Measurements from ENCODE around the gene IGBP1. TPM values are rescaled to one million over a fixed set of nuclear protein-coding genes. Genes with fewer than 3 reads are reported as not detected.

IGBP1 gene
- total and polyA plus RNA-seq, 3 experiments from 2014 or later: 33.6 to 59.3 (median 33.6) TPM

DNA sequence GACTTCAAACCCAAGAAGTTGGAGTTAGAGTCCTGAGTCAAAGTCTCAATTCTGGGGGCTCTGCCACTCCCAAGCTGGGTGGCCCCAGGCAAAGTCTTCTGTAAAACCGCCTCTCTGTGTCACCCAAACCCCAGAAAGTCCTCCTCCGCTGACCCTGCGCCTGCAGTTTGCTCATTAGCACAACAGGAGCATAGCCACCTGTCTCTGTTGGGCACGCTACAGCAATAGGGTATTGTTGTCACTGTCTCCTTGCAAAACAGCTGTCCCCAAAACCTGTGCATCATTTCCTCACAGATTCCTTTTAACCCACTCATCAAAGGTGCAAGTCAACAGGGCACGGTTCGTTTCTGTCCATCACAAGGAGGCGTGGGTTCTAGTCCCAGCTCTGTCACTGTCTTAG lies 36.0 kb downstream of the IGBP1 start:
- no peak overlapping the region for H3K27ac ChIP-seq (ENCODE audit: low read depth, low read length)
- peak overlapping the region in 1 of 8 donors; percentile 39 for H3K27ac Mint-ChIP-seq
- H3K9me3 Mint-ChIP-seq: no peaks in the 10 kb centered on the region
- ChIA-PET CTCF (no interaction called here), POLR2A (no interaction called here)
- no peaks in the 10 kb centered on the region for H3K9me3 ChIP-seq (ENCODE audit: low read length)
- no peaks in the 10 kb centered on the region for H3K36me3 ChIP-seq (ENCODE audit: insufficient read depth, low read length)
- DNase-seq: no peak
- H3K4me3 ChIP-seq (ENCODE audit: low read length): no peak overlapping the region
- H3K4me1 ChIP-seq (ENCODE audit: insufficient read depth, low read length): no peaks in the 10 kb centered on the region
- no peaks in the 10 kb centered on the region for H3K27me3 ChIP-seq (ENCODE audit: insufficient read depth, low read length, poor library complexity, severe bottlenecking)
- no peaks in the 10 kb centered on the region for H3K4me1 Mint-ChIP-seq
- peaks cover 0 to 4% of the 10 kb centered on the region in 2 donors for H3K27me3 Mint-ChIP-seq
- H3K36me3 Mint-ChIP-seq: peaks cover 0 to 30% (median 8%) of the 10 kb centered on the region in 3 donors
- H3K4me3 Mint-ChIP-seq: no peak overlapping the region

DNA sequence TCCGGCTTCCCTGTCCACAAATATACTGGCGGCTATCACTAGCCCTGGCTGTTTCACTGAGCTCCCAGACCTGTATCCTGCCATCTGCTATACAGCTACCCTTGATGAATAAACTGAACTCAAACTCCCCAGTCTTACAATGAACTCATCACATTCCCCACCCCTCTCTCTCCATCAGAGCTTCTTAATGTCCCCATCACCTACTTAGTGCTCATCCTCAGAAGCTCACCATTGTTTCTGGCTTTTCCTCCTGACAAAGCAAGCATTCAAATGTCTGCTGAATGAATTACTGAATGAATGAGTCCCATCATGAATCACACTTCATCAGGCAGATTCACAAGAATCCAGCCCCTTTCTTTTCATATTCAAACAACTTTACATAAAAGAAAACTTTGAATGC lies 38.4 kb downstream of the IGBP1 start:
- H3K4me3 ChIP-seq (ENCODE audit: low read length): no peak overlapping the region
- POLR2A ChIA-PET: no interaction called here

DNA sequence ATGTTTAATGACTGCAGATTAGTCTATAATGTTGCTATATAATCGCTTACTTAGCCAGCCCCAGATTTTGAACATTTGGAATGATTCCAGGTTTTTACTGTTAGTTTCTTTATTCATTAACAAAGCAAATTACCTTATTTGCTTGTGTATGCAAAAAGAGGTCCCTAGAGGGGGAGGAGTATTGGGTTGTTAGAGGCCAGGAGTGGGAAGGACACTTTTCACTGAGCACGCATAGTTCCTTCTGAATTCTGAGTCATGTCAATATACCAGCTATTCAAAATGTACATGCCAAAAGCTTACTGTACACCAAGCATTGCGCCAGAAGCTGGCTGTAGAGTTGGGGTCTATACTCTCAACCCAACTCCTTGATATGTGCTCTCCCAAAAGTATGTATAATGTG lies 39.0 kb downstream of the IGBP1 start:
- POLR2A ChIA-PET: no interaction called here
- Mint-ChIP-seq H3K36me3 (peaks cover 0 to 6% (median 0%) of the 10 kb centered on the region in 3 donors), H3K9me3 (no peaks in the 10 kb centered on the region), H3K27ac (no peak overlapping the region), H3K4me1 (no peaks in the 10 kb centered on the region), H3K4me3 (no peak overlapping the region), H3K27me3 (peaks cover 0 to 9% of the 10 kb centered on the region in 2 donors)
- no peak for DNase-seq
- Histone ChIP-seq H3K27me3 (ENCODE audit: insufficient read depth, low read length, poor library complexity, severe bottlenecking) (no peaks in the 10 kb centered on the region), H3K4me1 (ENCODE audit: insufficient read depth, low read length) (no peaks in the 10 kb centered on the region), H3K27ac (ENCODE audit: low read depth, low read length) (no peak overlapping the region), H3K4me3 (ENCODE audit: low read length) (no peak overlapping the region), H3K36me3 (ENCODE audit: insufficient read depth, low read length) (no peaks in the 10 kb centered on the region), H3K9me3 (ENCODE audit: low read length) (no peaks in the 10 kb centered on the region)
- CTCF ChIA-PET: no interaction called here

More for the DNA sequence above, 38.4 kb downstream of the IGBP1 start:
- no peak for DNase-seq
- Mint-ChIP-seq H3K36me3 (peaks cover 0 to 10% (median 2%) of the 10 kb centered on the region in 3 donors), H3K27me3 (peaks cover 0 to 6% of the 10 kb centered on the region in 2 donors), H3K4me1 (no peaks in the 10 kb centered on the region), H3K9me3 (no peaks in the 10 kb centered on the region), H3K27ac (peak overlapping the region in 1 of 8 donors; percentile 15), H3K4me3 (no peak overlapping the region)
- Histone ChIP-seq H3K4me1 (ENCODE audit: insufficient read depth, low read length) (no peaks in the 10 kb centered on the region), H3K27ac (ENCODE audit: low read depth, low read length) (no peak overlapping the region), H3K9me3 (ENCODE audit: low read length) (no peaks in the 10 kb centered on the region), H3K36me3 (ENCODE audit: insufficient read depth, low read length) (no peaks in the 10 kb centered on the region), H3K27me3 (ENCODE audit: insufficient read depth, low read length, poor library complexity, severe bottlenecking) (no peaks in the 10 kb centered on the region)
- CTCF ChIA-PET: no interaction called here

DNA sequence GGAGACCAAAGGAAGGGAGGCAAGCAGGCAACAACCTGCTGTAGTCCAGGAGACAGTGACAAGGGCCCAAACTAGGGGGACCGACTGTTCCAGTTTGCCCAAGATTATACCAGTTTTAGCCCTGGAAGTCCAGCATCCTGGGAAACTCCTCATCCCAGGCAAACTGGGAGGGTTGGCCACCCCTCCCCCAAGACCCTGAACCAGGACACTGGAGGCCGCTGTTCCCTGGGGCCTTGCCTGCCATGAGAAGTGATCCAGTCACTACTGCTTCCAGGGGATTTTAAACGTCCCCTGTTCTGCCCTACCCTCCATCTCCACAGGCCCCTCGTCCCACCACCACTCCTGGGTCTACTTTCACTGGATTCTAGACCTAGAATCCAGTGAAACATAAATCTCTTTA lies 39.7 kb downstream of the IGBP1 start:
- no peak overlapping the region for H3K4me3 ChIP-seq (ENCODE audit: low read length)
- no peak for DNase-seq
- no peaks in the 10 kb centered on the region for H3K36me3 Mint-ChIP-seq

DNA sequence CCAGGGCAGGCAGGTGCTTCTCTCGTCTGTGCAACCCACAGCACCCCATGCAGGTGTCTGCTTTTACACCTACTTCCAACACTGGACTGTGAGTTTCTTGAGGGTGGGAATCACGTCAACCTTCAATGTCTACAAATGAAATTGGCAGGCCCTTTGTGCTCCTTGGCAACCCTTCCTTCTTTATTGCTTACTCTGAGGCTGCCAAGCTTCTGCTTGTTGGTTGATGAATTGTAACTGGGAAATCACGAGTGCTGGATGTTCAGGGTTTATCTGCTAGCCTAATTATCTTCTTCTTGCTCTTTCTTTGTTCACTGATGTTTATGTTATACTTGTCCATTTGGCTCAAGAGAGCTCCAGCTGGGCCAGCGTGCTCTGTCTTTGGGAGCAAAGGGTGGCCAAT lies 41.5 kb downstream of the IGBP1 start:
- Mint-ChIP-seq H3K36me3 (no peaks in the 10 kb centered on the region), H3K4me1 (no peaks in the 10 kb centered on the region), H3K4me3 (no peak overlapping the region), H3K27me3 (peaks cover 0 to 13% of the 10 kb centered on the region in 2 donors), H3K9me3 (no peaks in the 10 kb centered on the region), H3K27ac (peak overlapping the region in 1 of 8 donors; percentile 91)
- Histone ChIP-seq H3K36me3 (ENCODE audit: insufficient read depth, low read length) (no peaks in the 10 kb centered on the region), H3K4me3 (ENCODE audit: low read length) (no peak overlapping the region), H3K4me1 (ENCODE audit: insufficient read depth, low read length) (no peaks in the 10 kb centered on the region), H3K27me3 (ENCODE audit: insufficient read depth, low read length, poor library complexity, severe bottlenecking) (no peaks in the 10 kb centered on the region), H3K9me3 (ENCODE audit: low read length) (no peaks in the 10 kb centered on the region), H3K27ac (ENCODE audit: low read depth, low read length) (no peak overlapping the region)
- POLR2A ChIA-PET: no interaction called here
- CTCF ChIA-PET: no interaction called here
- no peak for DNase-seq

More for the DNA sequence above, 39.7 kb downstream of the IGBP1 start:
- Mint-ChIP-seq H3K27ac (peak overlapping the region in 1 of 8 donors; percentile 43), H3K27me3 (peaks cover 0 to 10% of the 10 kb centered on the region in 2 donors), H3K4me1 (no peaks in the 10 kb centered on the region), H3K4me3 (no peak overlapping the region), H3K9me3 (no peaks in the 10 kb centered on the region)
- Histone ChIP-seq H3K27me3 (ENCODE audit: insufficient read depth, low read length, poor library complexity, severe bottlenecking) (no peaks in the 10 kb centered on the region), H3K36me3 (ENCODE audit: insufficient read depth, low read length) (no peaks in the 10 kb centered on the region), H3K27ac (ENCODE audit: low read depth, low read length) (no peak overlapping the region), H3K4me1 (ENCODE audit: insufficient read depth, low read length) (no peaks in the 10 kb centered on the region), H3K9me3 (ENCODE audit: low read length) (no peaks in the 10 kb centered on the region)
- POLR2A ChIA-PET: no interaction called here
- CTCF ChIA-PET: no interaction called here

DNA sequence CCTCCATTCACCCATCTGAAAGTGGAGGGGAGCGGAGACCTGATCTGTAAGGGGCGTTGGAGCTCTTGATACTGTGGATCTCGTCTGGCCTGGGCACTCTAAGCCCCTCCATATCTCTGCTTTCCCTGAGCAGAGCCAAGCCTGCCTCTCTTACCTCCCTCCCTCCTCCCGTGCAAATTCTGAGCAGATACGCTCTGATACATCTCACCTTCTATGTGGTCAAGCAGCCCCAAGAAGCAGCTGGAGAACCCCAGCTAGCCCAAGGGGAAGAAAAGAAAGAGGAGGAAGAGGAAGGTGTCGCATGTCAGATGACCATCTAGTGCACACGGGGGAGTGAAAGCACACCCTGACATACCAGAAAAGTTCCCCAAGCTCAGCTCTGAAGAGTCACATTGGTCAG lies 42.1 kb downstream of the IGBP1 start:
- Histone ChIP-seq H3K4me3 (ENCODE audit: low read length) (no peak overlapping the region), H3K4me1 (ENCODE audit: insufficient read depth, low read length) (no peaks in the 10 kb centered on the region), H3K36me3 (ENCODE audit: insufficient read depth, low read length) (no peaks in the 10 kb centered on the region), H3K9me3 (ENCODE audit: low read length) (no peaks in the 10 kb centered on the region), H3K27me3 (ENCODE audit: insufficient read depth, low read length, poor library complexity, severe bottlenecking) (no peaks in the 10 kb centered on the region), H3K27ac (ENCODE audit: low read depth, low read length) (no peak overlapping the region)
- DNase-seq: no peak
- no peaks in the 10 kb centered on the region for H3K9me3 Mint-ChIP-seq
- H3K27ac Mint-ChIP-seq: peak overlapping the region in 1 of 8 donors; percentile 24
- no peaks in the 10 kb centered on the region for H3K36me3 Mint-ChIP-seq
- no peaks in the 10 kb centered on the region for H3K4me1 Mint-ChIP-seq
- no peak overlapping the region for H3K4me3 Mint-ChIP-seq
- ChIA-PET CTCF (no interaction called here), POLR2A (no interaction called here)
- H3K27me3 Mint-ChIP-seq: peaks cover 0 to 13% of the 10 kb centered on the region in 2 donors

DNA sequence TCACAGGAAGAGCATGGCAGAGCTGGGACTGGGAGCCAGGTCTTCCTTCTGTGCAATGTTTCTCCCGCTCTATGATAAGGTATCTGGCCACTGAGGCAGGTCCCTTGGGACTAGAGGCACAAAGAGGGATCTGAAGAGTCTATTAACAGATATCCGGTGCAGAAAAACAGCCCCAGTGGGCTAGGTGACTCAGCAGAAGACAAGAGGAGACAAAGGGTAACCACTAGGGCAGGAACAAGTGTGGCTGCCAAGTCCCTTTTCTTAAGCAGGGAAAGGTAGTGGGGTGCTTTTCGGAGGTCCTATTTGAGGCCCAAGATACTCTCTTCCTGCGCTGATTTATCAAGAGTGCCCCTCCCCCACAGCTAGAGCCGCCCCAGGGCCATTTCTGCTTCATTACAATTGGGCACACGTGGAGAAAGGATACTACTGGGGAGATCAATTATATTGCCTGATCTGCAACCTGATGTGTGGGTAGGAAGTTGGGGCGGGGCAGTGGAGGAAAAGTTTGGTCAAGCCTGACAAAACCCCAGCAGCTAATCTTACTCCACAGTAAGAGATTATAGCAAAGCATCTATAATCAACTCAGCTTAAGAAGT lies 43.8 kb downstream of the IGBP1 start, which contains the start of gene DGAT2L6:
Gene DGAT2L6 (plus strand): TSS at position 546 of the 596 bp plus-strand sequence. CDS start 100 bp downstream, outside the sequence.
- peak within 1 kb of the TSS in 1 of 8 donors; percentile 81 for H3K27ac Mint-ChIP-seq

DNA sequence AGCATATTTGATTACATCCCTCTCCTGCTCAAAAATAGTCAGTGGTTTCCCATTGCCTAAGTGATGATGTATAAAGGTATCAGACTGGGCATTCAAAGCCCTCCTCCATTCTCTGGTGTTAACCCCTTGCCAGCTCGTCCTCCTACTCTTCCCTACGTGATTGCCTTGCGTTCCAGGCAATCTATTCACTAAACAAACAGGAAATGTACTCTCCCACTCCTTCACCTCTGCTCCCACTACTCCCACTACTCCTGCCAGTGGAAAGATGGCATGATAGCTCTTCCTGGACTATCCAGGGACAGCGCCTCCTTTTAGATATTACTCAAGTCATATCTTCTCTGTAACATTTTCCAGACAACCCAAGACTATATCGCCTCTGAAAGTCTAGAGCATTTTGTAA lies 49.8 kb downstream of the IGBP1 start:
- H3K9me3 ChIP-seq (ENCODE audit: low read length): no peaks in the 10 kb centered on the region
- no peak for DNase-seq
- H3K4me3 Mint-ChIP-seq: no peak overlapping the region
- no peaks in the 10 kb centered on the region for H3K4me1 ChIP-seq (ENCODE audit: insufficient read depth, low read length)
- peaks cover 0 to 3% (median 0%) of the 10 kb centered on the region in 3 donors for H3K36me3 Mint-ChIP-seq
- H3K36me3 ChIP-seq (ENCODE audit: insufficient read depth, low read length): no peaks in the 10 kb centered on the region
- H3K4me1 Mint-ChIP-seq: no peaks in the 10 kb centered on the region
- H3K27me3 ChIP-seq (ENCODE audit: insufficient read depth, low read length, poor library complexity, severe bottlenecking): no peaks in the 10 kb centered on the region
- no peak overlapping the region for H3K4me3 ChIP-seq (ENCODE audit: low read length)
- no peak overlapping the region for H3K27ac Mint-ChIP-seq
- H3K9me3 Mint-ChIP-seq: no peaks in the 10 kb centered on the region
- peaks cover 17 to 24% of the 10 kb centered on the region in 2 donors for H3K27me3 Mint-ChIP-seq
- H3K27ac ChIP-seq (ENCODE audit: low read depth, low read length): no peak overlapping the region
- ChIA-PET POLR2A (no interaction called here), CTCF (no interaction called here)

More for the DNA sequence above, 43.8 kb downstream of the IGBP1 start, which contains the start of gene DGAT2L6:
- H3K9me3 Mint-ChIP-seq: no peaks in the 10 kb centered on the region
- no peak within 1 kb of the TSS for H3K27ac ChIP-seq (ENCODE audit: low read depth, low read length)
- no peaks in the 10 kb centered on the region for H3K4me1 Mint-ChIP-seq
- H3K27me3 Mint-ChIP-seq: peaks cover 0 to 15% of the 10 kb centered on the region in 2 donors
- H3K9me3 ChIP-seq (ENCODE audit: low read length): no peaks in the 10 kb centered on the region
- POLR2A ChIA-PET: no interaction called here
- no peak for DNase-seq
- H3K4me1 ChIP-seq (ENCODE audit: insufficient read depth, low read length): no peaks in the 10 kb centered on the region
- H3K4me3 Mint-ChIP-seq: no peak within 1 kb of the TSS
- no peaks in the 10 kb centered on the region for H3K36me3 Mint-ChIP-seq
- H3K27me3 ChIP-seq (ENCODE audit: insufficient read depth, low read length, poor library complexity, severe bottlenecking): no peaks in the 10 kb centered on the region
- CTCF ChIA-PET: no interaction called here
- H3K36me3 ChIP-seq (ENCODE audit: insufficient read depth, low read length): no peaks in the 10 kb centered on the region
- no peak within 1 kb of the TSS for H3K4me3 ChIP-seq (ENCODE audit: low read length)
